Activated T-cell treated with anti-CD3 and anti-CD28 coated beads, Interleukin-2, amount 50 U/mL, for 1 hour (primary cell): ENCODE data around the gene PLAGL1.

Experiments
- DNase-seq: peaks from one replicate; pipeline ENCODE4 v3.0.0-alpha.2; 2020

Gene PLAGL1

GRCh38 chr6:144008846-144009245 lies 787 bp upstream of the PLAGL1 start:
- DNase-seq, result no peak

- no peak for DNase-seq
These were observed 460 bp downstream of the PLAGL1 start for GRCh38 chr6:144007478-144008119.

- no peak for DNase-seq
These were observed 1.2 kb downstream of the PLAGL1 start for GRCh38 chr6:144006736-144007477.

GRCh38 chr6:143999406-143999805 lies 8.7 kb downstream of the PLAGL1 start:
- no peak for DNase-seq

- DNase-seq, result no peak
These were observed 9.4 kb downstream of the PLAGL1 start for GRCh38 chr6:143998686-143999085.

- DNase-seq, result no peak
These were observed 14.0 kb downstream of the PLAGL1 start for GRCh38 chr6:143993965-143994646.

- no peak for DNase-seq
These were observed 15.8 kb downstream of the PLAGL1 start for GRCh38 chr6:143992285-143992684.

GRCh38 chr6:143986463-143987065 lies 21.5 kb downstream of the PLAGL1 start:
- DNase-seq, result no peak

- DNase-seq, result no peak
These were observed 23.4 kb downstream of the PLAGL1 start for GRCh38 chr6:143984666-143985065.

GRCh38 chr6:143982968-143983367 lies 25.1 kb downstream of the PLAGL1 start:
- no peak for DNase-seq

- DNase-seq, result no peak
These were observed 27.1 kb downstream of the PLAGL1 start for GRCh38 chr6:143980921-143981320.

- DNase-seq, result no peak
These were observed 31.2 kb downstream of the PLAGL1 start for GRCh38 chr6:143976806-143977349.

- no peak for DNase-seq
These were observed 34.0 kb downstream of the PLAGL1 start for GRCh38 chr6:143974089-143974488.

GRCh38 chr6:143973097-143973966 lies 34.7 kb downstream of the PLAGL1 start:
- no peak for DNase-seq

GRCh38 chr6:143971482-143972205 lies 36.4 kb downstream of the PLAGL1 start:
- no peak for DNase-seq

GRCh38 chr6:143970456-143971218 lies 37.4 kb downstream of the PLAGL1 start:
- no peak for DNase-seq

GRCh38 chr6:143969077-143969476 lies 39.0 kb downstream of the PLAGL1 start:
- no peak for DNase-seq

GRCh38 chr6:143967706-143968376 lies 40.2 kb downstream of the PLAGL1 start:
- no peak for DNase-seq

GRCh38 chr6:143966312-143966711 lies 41.7 kb downstream of the PLAGL1 start:
- no peak for DNase-seq

GRCh38 chr6:143965503-143966171 lies 42.4 kb downstream of the PLAGL1 start:
- DNase-seq, result no peak
